H9 (cell line): ENCODE results near the gene SERPINB13. TPM values are rescaled to one million over a fixed set of nuclear protein-coding genes. Genes with fewer than 3 reads are reported as not detected.

ENCODE experiments used
- DNase-seq: peaks from one replicate; pipeline ENCODE4 v3.0.0-alpha.2; 2017
- H2AFZ ChIP-seq: one replicate; pipeline ENCODE4 v1.6.1; 2013; ENCODE audit warnings: mild to moderate bottlenecking, low read length, control low read depth, moderate library complexity
- H2AK5ac ChIP-seq: 2 replicates; pipeline ENCODE4 v1.6.1; 2013; ENCODE audit warnings: low read length, control low read depth, mixed read lengths; ENCODE audit not compliant: insufficient read length
- H2BK120ac ChIP-seq: one replicate; pipeline ENCODE4 v1.6.1; 2013; ENCODE audit warnings: low read depth, mild to moderate bottlenecking, low read length, control low read depth, inconsistent platforms; ENCODE audit not compliant: poor library complexity, severe bottlenecking
- H2BK12ac ChIP-seq: 2 replicates; pipeline ENCODE4 v1.6.1; 2013; ENCODE audit warnings: low read length, control low read depth, mixed read lengths, low read depth; ENCODE audit not compliant: insufficient read length
- H2BK15ac ChIP-seq: 2 replicates; pipeline ENCODE4 v1.6.1; 2013; ENCODE audit warnings: low read depth, low read length, control low read depth
- H2BK20ac ChIP-seq: one replicate; pipeline ENCODE4 v1.6.1; 2013; ENCODE audit warnings: low read depth, mild to moderate bottlenecking, low read length, control low read depth, inconsistent platforms; ENCODE audit not compliant: poor library complexity, severe bottlenecking
- H2BK5ac ChIP-seq: 2 replicates; pipeline ENCODE4 v1.6.1; 2013; ENCODE audit warnings: low read length, control low read depth, mixed read lengths; ENCODE audit not compliant: insufficient read length
- H3K14ac ChIP-seq: 2 replicates; pipeline ENCODE4 v1.6.1; 2013; ENCODE audit warnings: low read length, control low read depth; ENCODE audit not compliant: insufficient read depth
- H3K18ac ChIP-seq: 2 replicates; pipeline ENCODE4 v1.6.1; 2013; ENCODE audit warnings: low read depth, mild to moderate bottlenecking, mixed read lengths, low read length, control low read depth; ENCODE audit not compliant: insufficient read length
- H3K23ac ChIP-seq: 2 replicates; pipeline ENCODE4 v1.6.1; 2013; ENCODE audit warnings: low read length, control low read depth, mixed read lengths, low read depth; ENCODE audit not compliant: insufficient read length
- H3K23me2 ChIP-seq: 2 replicates; pipeline ENCODE4 v1.6.1; 2013; ENCODE audit warnings: low read depth, mild to moderate bottlenecking, mixed read lengths, low read length, control low read depth; ENCODE audit not compliant: insufficient read length, poor library complexity, severe bottlenecking
- H3K27ac ChIP-seq: 2 replicates; pipeline ENCODE4 v1.5.1; 2013; ENCODE audit warnings: low read length, control low read depth, mixed read lengths, low read depth; ENCODE audit not compliant: insufficient read length
- H3K27me3 ChIP-seq: 2 replicates; pipeline ENCODE4 v1.6.1; 2013; ENCODE audit warnings: low read length, control low read depth, inconsistent platforms; ENCODE audit not compliant: insufficient read depth
- H3K4ac ChIP-seq: 2 replicates; pipeline ENCODE4 v1.6.1; 2013; ENCODE audit warnings: low read depth, mild to moderate bottlenecking, control low read depth, inconsistent platforms, low read length, moderate library complexity
- H3K4me1 ChIP-seq: 2 replicates; pipeline ENCODE4 v1.6.1; 2013; ENCODE audit warnings: low read length, control low read depth, inconsistent platforms; ENCODE audit not compliant: insufficient read depth
- H3K4me2 ChIP-seq: 2 replicates; pipeline ENCODE4 v1.6.1; 2013; ENCODE audit warnings: low read length, control low read depth, mixed read lengths; ENCODE audit not compliant: insufficient read length, insufficient read depth
- H3K56ac ChIP-seq: 2 replicates; pipeline ENCODE4 v1.6.1; 2013; ENCODE audit warnings: low read depth, mild to moderate bottlenecking, mixed read lengths, low read length, control low read depth; ENCODE audit not compliant: insufficient read length
- H3K79me1 ChIP-seq: 2 replicates; pipeline ENCODE4 v1.6.1; 2013; ENCODE audit warnings: low read depth, mild to moderate bottlenecking, moderate library complexity, low read length, control low read depth, inconsistent platforms; ENCODE audit not compliant: insufficient read depth, poor library complexity, severe bottlenecking
- H3K79me2 ChIP-seq: 2 replicates; pipeline ENCODE4 v1.6.1; 2013; ENCODE audit warnings: low read length, control low read depth, inconsistent platforms; ENCODE audit not compliant: insufficient read depth
- H3K9ac ChIP-seq: 2 replicates; pipeline ENCODE4 v1.6.1; 2013; ENCODE audit warnings: low read length, control low read depth, mixed read lengths; ENCODE audit not compliant: insufficient read length; ENCODE audit errors: extremely low read depth
- H3K9me3 ChIP-seq: one replicate; pipeline ENCODE4 v1.6.1; 2013; ENCODE audit warnings: low read depth, low read length, inconsistent platforms; ENCODE audit not compliant: control insufficient read depth
- H3T11ph ChIP-seq: one replicate; pipeline ENCODE4 v1.6.1; 2013; ENCODE audit warnings: mild to moderate bottlenecking, low read length, control low read depth, inconsistent platforms
- H4K20me1 ChIP-seq: one replicate; pipeline ENCODE4 v1.6.1; 2013; ENCODE audit not compliant: control insufficient read depth, insufficient read length, insufficient read depth
- H4K5ac ChIP-seq: 2 replicates; pipeline ENCODE4 v1.6.1; 2013; ENCODE audit warnings: low read depth, mild to moderate bottlenecking, mixed read lengths, low read length, control low read depth; ENCODE audit not compliant: insufficient read length
- H4K8ac ChIP-seq: replicated peaks from 2 replicates; pipeline ENCODE4 v1.6.1; 2013; ENCODE audit warnings: low read length, control low read depth, mixed read lengths, low read depth; ENCODE audit not compliant: insufficient read length
- H4K91ac ChIP-seq: 2 replicates; pipeline ENCODE4 v1.6.1; 2013; ENCODE audit warnings: low read depth, mild to moderate bottlenecking, moderate library complexity, mixed read lengths, low read length, control low read depth; ENCODE audit not compliant: insufficient read length
- H3K27ac Mint-ChIP-seq, 3 experiments: 2 replicates in 2 of 3; 3 replicates in 1 of 3; pipeline ENCODE4 v1.8.0; 2020 to 2021; ENCODE audit warnings: mixed read lengths in 3 of 3, mild to moderate bottlenecking in 1 of 3, moderate library complexity in 1 of 3
- H3K27me3 Mint-ChIP-seq: 2 replicates; pipeline ENCODE4 v1.8.0; 2021; ENCODE audit warnings: low read depth, mild to moderate bottlenecking, moderate library complexity, mixed read lengths
- H3K36me3 Mint-ChIP-seq, 3 experiments: 2 replicates in 2 of 3; 3 replicates in 1 of 3; pipeline ENCODE4 v1.8.0; 2020 to 2021; ENCODE audit warnings: low read depth in 3 of 3, mixed read lengths in 3 of 3; ENCODE audit not compliant: insufficient read depth in 1 of 3
- H3K4me1 Mint-ChIP-seq, 2 experiments: 2 replicates each; pipeline ENCODE4 v1.8.0; 2020; ENCODE audit warnings: mixed read lengths in 2 of 2
- H3K4me3 Mint-ChIP-seq, 2 experiments: 2 replicates in 1 of 2; 3 replicates in 1 of 2; pipeline ENCODE4 v1.8.0; 2020 to 2021; ENCODE audit warnings: mild to moderate bottlenecking in 2 of 2, mixed read lengths in 2 of 2, moderate library complexity in 1 of 2
- H3K9me3 Mint-ChIP-seq, 2 experiments: 2 replicates in 1 of 2; 3 replicates in 1 of 2; pipeline ENCODE4 v1.8.0; 2020; ENCODE audit warnings: mild to moderate bottlenecking in 2 of 2, mixed read lengths in 2 of 2, moderate library complexity in 1 of 2
- CTCF ChIP-seq: fragments of 200-600 bp; sonication (generic); conservative IDR thresholded peaks from 3 replicates; pipeline ENCODE4 v1.8.0; 2021; ENCODE audit warnings: antibody characterized with exemption, mild to moderate bottlenecking
- WGBS: extraction: QIAGEN DNeasy Blood & Tissue Kit; methylation state at CpG from one replicate; pipeline ENCODE4 v1.1.7; 2013; ENCODE audit warnings: missing lambda C conversion rate, low lambda C conversion rate, mixed read lengths; ENCODE audit not compliant: insufficient read length; ENCODE audit errors: extremely low coverage; 5-methylcytosine and 5-hydroxymethylcytosine counted together
- total RNA-seq: library from RNA; stranded (reverse); gene quantifications from 2 replicates; pipeline ENCODE4 v1.2.1, GENCODE V29; 2021

SERPINB13 gene
- total RNA-seq, 1 experiment from 2014 or later = not detected

DNA sequence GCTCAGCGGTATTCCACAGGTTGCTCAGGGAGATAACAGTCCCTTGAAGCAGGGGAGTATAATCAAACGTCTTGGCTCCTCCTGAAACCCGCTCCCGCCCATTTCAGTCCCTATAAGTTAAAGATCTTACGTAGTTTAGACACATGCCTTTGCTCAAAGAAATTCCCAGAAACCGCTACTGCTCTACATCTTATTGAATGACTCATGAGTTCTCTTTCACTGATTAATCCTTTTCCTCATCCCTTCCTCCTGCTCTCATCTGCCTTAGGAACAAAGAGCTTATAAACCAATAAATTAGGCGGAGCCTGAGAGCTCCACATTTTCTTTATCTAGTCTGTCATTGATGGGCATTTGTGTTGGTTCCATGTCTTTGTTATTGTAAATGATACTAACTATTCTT, 61.1 kb downstream of the SERPINB13 start:
- Histone ChIP-seq H3K4me1 (no peaks in the 10 kb centered on the region; the same call in 1 of the 2 replicates), H3K18ac (no peak overlapping the region), H2BK15ac (no peak overlapping the region), H3K27me3 (no peaks in the 10 kb centered on the region), H3K9ac (no peak overlapping the region), H3K79me1 (no peaks in the 10 kb centered on the region), H2BK5ac (no peak overlapping the region), H2BK120ac (no peak overlapping the region), H4K20me1 (no peaks in the 10 kb centered on the region), H3K4ac (no peak overlapping the region), H2BK12ac (no peak overlapping the region), H3K9me3 (no peaks in the 10 kb centered on the region), H3K14ac (no peak overlapping the region), H2BK20ac (no peak overlapping the region), H3K23ac (no peak overlapping the region), H3K27ac (no peak overlapping the region), H4K91ac (no peak overlapping the region), H2AFZ (no peak overlapping the region), H2AK5ac (no peak overlapping the region), H4K5ac (no peak overlapping the region), H3K4me2 (no peak overlapping the region), H3T11ph (no peak overlapping the region), H3K56ac (no peak overlapping the region), H4K8ac (no peak overlapping the region), H3K23me2 (no peaks in the 10 kb centered on the region), H3K79me2 (no peaks in the 10 kb centered on the region)
- Mint-ChIP-seq H3K27me3 (no peaks in the 10 kb centered on the region), H3K4me1 (peaks cover 25 to 40% of the 10 kb centered on the region in 2 experiments), H3K4me3 (no peak overlapping the region), H3K9me3 (no peaks in the 10 kb centered on the region), H3K36me3 (no peaks in the 10 kb centered on the region; a peak in 2 of 7 replicates), H3K27ac (no peak overlapping the region)
- no peak for DNase-seq
- no CpG with 5 or more reads among the region's 7 CpGs for WGBS
- no peak for TF ChIP-seq CTCF

Other genes with a start within 250 kb of the SERPINB13 start
- 50.0 and 58.5 TPM in 2 replicates for gene KDSR, start 220.1 kb upstream of the SERPINB13 start, total RNA-seq
- gene VPS4B, start 164.9 kb upstream of the SERPINB13 start, total RNA-seq = 54.4 and 60.2 TPM in 2 replicates
- 0.20 TPM in 1 of 2 replicates, not detected in the other for gene SERPINB5, start 110.4 kb upstream of the SERPINB13 start, total RNA-seq
- not detected in 2 replicates for gene SERPINB12, start 45.0 kb upstream of the SERPINB13 start, total RNA-seq
- gene SERPINB4, start 56.9 kb downstream of the SERPINB13 start, total RNA-seq = 4.1 and 4.3 TPM in 2 replicates
- 1.7 TPM in 2 replicates for gene SERPINB3, start 74.5 kb downstream of the SERPINB13 start, total RNA-seq
- not detected in 2 replicates for gene SERPINB11, start 115.6 kb downstream of the SERPINB13 start, total RNA-seq
- not detected in 2 replicates for gene SERPINB7, start 188.1 kb downstream of the SERPINB13 start, total RNA-seq